ENCODE results near the gene TMEM132D. TPM values are rescaled to one million over a fixed set of nuclear protein-coding genes. Genes with fewer than 3 reads are reported as not detected.

The TMEM132D gene
- total and polyA plus RNA-seq, 2 donors (not counting 3 experiments of a cell fraction or from before 2014, with no cell fraction given) = not detected

- Histone ChIP-seq H3K4me1 (ENCODE audit: control insufficient read depth, extremely low read depth, insufficient read depth, low read length) (no peaks in the 10 kb centered on the region), H3K4me2 (ENCODE audit: insufficient read depth, low read length) (no peak overlapping the region), H3K36me3 (ENCODE audit: control insufficient read depth in 2 of 2, extremely low read depth in 1 of 2, insufficient read depth in 2 of 2, low read length in 2 of 2) (no peaks in the 10 kb centered on the region), H3K27me3 (ENCODE audit: control insufficient read depth in 2 of 2, insufficient read depth in 2 of 2, low read length in 2 of 2) (no peaks in the 10 kb centered on the region), H3K27ac (ENCODE audit: insufficient read depth, low read depth, low read length) (no peak overlapping the region), H2AFZ (ENCODE audit: low read depth, low read length) (no peak overlapping the region), H3K9me1 (replicated peaks; ENCODE audit: control insufficient read depth, extremely low read depth, insufficient read depth, low read length) (no peaks in the 10 kb centered on the region), H3K9ac (replicated peaks; ENCODE audit: extremely low read depth, insufficient read depth, low read length) (no peak overlapping the region), H3K4me3 (replicated peaks in 1 of 3; ENCODE audit: insufficient read depth in 1 of 3, low read depth in 1 of 3, low read length in 3 of 3) (no peak overlapping the region), H3K9me3 (replicated peaks; ENCODE audit: control insufficient read depth, insufficient read depth, low read length) (peaks cover 2% of the 10 kb centered on the region), H4K20me1 (replicated peaks; ENCODE audit: control insufficient read depth, extremely low read depth, insufficient read depth, low read length) (no peaks in the 10 kb centered on the region), H3K79me2 (ENCODE audit: control insufficient read depth, insufficient read depth, low read length) (no peaks in the 10 kb centered on the region)
- no peak for TF ChIP-seq FOS (IDR thresholded peaks at IDR 0.05; ENCODE audit: borderline replicate concordance, insufficient read depth, low read length)
- TF ChIP-seq GATA2 (IDR thresholded peaks at IDR 0.05; ENCODE audit: insufficient read depth, insufficient read length, low read depth, low read length) = no peak
- no peak for TF ChIP-seq EZH2 (IDR thresholded peaks at IDR 0.05; ENCODE audit: borderline replicate concordance, low read depth, low read length, severe bottlenecking)
- no peak for TF ChIP-seq MAX (IDR thresholded peaks at IDR 0.05; ENCODE audit: insufficient read depth, insufficient read length)
- no peak for TF ChIP-seq MYC (IDR thresholded peaks at IDR 0.05; ENCODE audit: low read depth, low read length)
- TF ChIP-seq POLR2A (IDR thresholded peaks at IDR 0.05; ENCODE audit: low read depth, low read length) = no peak
- TF ChIP-seq POLR2AphosphoS5 (IDR thresholded peaks at IDR 0.05; ENCODE audit: insufficient read depth, low read depth, low read length) = no peak
- TF ChIP-seq JUN (IDR thresholded peaks at IDR 0.05; ENCODE audit: borderline replicate concordance, insufficient read depth, insufficient read length, low read depth) = no peak
- TF ChIP-seq CTCF (IDR thresholded peaks at IDR 0.05; ENCODE audit: extremely low read depth in 1 of 2, insufficient read depth in 1 of 2, low read depth in 1 of 2, low read length in 2 of 2) = no peak
- CTCF ChIA-PET = no interaction called here
- POLR2A ChIA-PET = no interaction called here
- FAIRE-seq (no peak), DNase-seq (ENCODE audit: low read depth, low spot score) (no peak)
- dilution Hi-C loops (cut with MboI; ENCODE audit: extremely low pct_ligation_motif_present, low sequenced_read_pairs) (no loop called here), intact Hi-C loops (cut with micrococcal nuclease) (no loop called here)
- no TSS peak for BruUV-seq (replicated peaks)
Measured at GRCh38 chr12:129844662-129845220, 59.1 kb downstream of the TMEM132D start.
